ENCODE measurements around the gene CCDC117. TPM values are rescaled to one million over a fixed set of nuclear protein-coding genes. Genes with fewer than 3 reads are reported as not detected.

CCDC117 gene
- 8.2 and 8.5 TPM in 2 replicates for total RNA-seq (2014; rRNA removed; shearing (Covaris generic))

GRCh38 chr22:28772633-28773460, at the start of gene CCDC117:
Gene CCDC117 (plus strand): TSS chr22:28772695. CDS start chr22:28772850, 155 bp downstream.

GRCh38 chr22:28741785-28742561, 30.5 kb upstream of the CCDC117 start, which contains the start of the genes CHEK2 and HSCB:
Gene CHEK2 (minus strand): TSS chr22:28741820. CDS start chr22:28734721, 7,099 bp downstream.
Gene HSCB (plus strand): TSS chr22:28742039. CDS start chr22:28742096, 57 bp downstream.

GRCh38 chr22:28800308-28801041, 28.0 kb downstream of the CCDC117 start, which contains the start of gene XBP1:
Gene XBP1 (minus strand): TSS chr22:28800569.

Small RNAs within 50 kb of the gene (small RNA-seq; reads per million reads assigned to genes)
- gene Z93930.1, result not detected

Other genes starting within 250 kb of the CCDC117 start
- 3.2 and 5.3 TPM in 2 replicates for gene TTC28, start 92.9 kb upstream of the CCDC117 start, total RNA-seq (2014; rRNA removed; shearing (Covaris generic))
- 12.0 and 16.2 TPM in 2 replicates for gene CHEK2, start 30.9 kb upstream of the CCDC117 start, total RNA-seq (2014; rRNA removed; shearing (Covaris generic))
- gene HSCB, start 30.7 kb upstream of the CCDC117 start, total RNA-seq (2014; rRNA removed; shearing (Covaris generic)), result 8.4 and 11.6 TPM in 2 replicates
- 162 and 229 TPM in 2 replicates for gene XBP1, start 27.9 kb downstream of the CCDC117 start, total RNA-seq (2014; rRNA removed; shearing (Covaris generic))
- gene ZNRF3, start 110.9 kb downstream of the CCDC117 start, total RNA-seq (2014; rRNA removed; shearing (Covaris generic)), result 4.1 and 4.8 TPM in 2 replicates